H1 (cell line): ENCODE measurements around the gene PLLP. TPM values are rescaled to one million over a fixed set of nuclear protein-coding genes. Genes with fewer than 3 reads are reported as not detected.

Experiments used
- CTCF ChIA-PET: fragments of 300-600 bp; sonication (Branson Sonifier 250); formaldehyde crosslinking; loops from one replicate; lab custom pipeline; 2021; ENCODE audit not compliant: partially characterized antibody; lab: Charles Lee
- POLR2A ChIA-PET: fragments of 300-600 bp; sonication (Branson Sonifier 250); formaldehyde crosslinking; loops from one replicate; lab custom pipeline; 2021; ENCODE audit warnings: inconsistent platforms; ENCODE audit not compliant: partially characterized antibody; lab: Charles Lee
- DNase-seq, 2 experiments: peaks; one replicate each; pipeline versions ENCODE4 v3.0.0 to v3.0.0-alpha.2; 2010 to 2022; ENCODE audit warnings: low spot score in 2 of 2, low read depth in 1 of 2, mixed read lengths in 1 of 2
- FAIRE-seq: peaks from 2 replicates; lab custom pipeline; 2011; peaks lifted over from hg19 to GRCh38; lab: Jason Lieb, UNC
- H2AFZ ChIP-seq: 2 replicates; pipeline ENCODE4 v1.8.1; 2012; ENCODE audit warnings: low read length, inconsistent platforms
- H2AK5ac ChIP-seq: 2 replicates; pipeline ENCODE4 v1.6.1; 2013; ENCODE audit warnings: low read depth, low read length
- H2BK120ac ChIP-seq: replicated peaks from 2 replicates; pipeline ENCODE3; 2013; ENCODE audit warnings: low read depth, low read length, inconsistent platforms
- H2BK12ac ChIP-seq: 2 replicates; pipeline ENCODE4 v1.6.1; 2013; ENCODE audit warnings: low read depth, low read length
- H2BK15ac ChIP-seq: 2 replicates; pipeline ENCODE4 v1.6.1; 2013; ENCODE audit warnings: low read length
- H2BK20ac ChIP-seq: 2 replicates; pipeline ENCODE4 v1.6.1; 2013; ENCODE audit warnings: low read length
- H2BK5ac ChIP-seq: 2 replicates; pipeline ENCODE4 v1.6.1; 2013; ENCODE audit warnings: low read depth, low read length
- H3K14ac ChIP-seq: 2 replicates; pipeline ENCODE4 v1.6.1; 2013; ENCODE audit warnings: inconsistent platforms; ENCODE audit not compliant: insufficient read length
- H3K18ac ChIP-seq: 2 replicates; pipeline ENCODE4 v1.6.1; 2013; ENCODE audit warnings: low read length; ENCODE audit errors: extremely low read depth
- H3K23ac ChIP-seq: 2 replicates; pipeline ENCODE4 v1.6.1; 2013; ENCODE audit warnings: inconsistent platforms; ENCODE audit not compliant: insufficient read length
- H3K23me2 ChIP-seq: 2 replicates; pipeline ENCODE4 v1.6.1; 2013; ENCODE audit warnings: low read depth, low read length
- H3K27ac ChIP-seq: 2 replicates; pipeline ENCODE4 v1.6.1; 2011; ENCODE audit warnings: low read depth, low read length, inconsistent platforms
- H3K27me3 ChIP-seq, 4 experiments: replicated peaks in 1 of 4; 1 replicate in 1 of 4; 2 replicates in 3 of 4; pipeline versions ENCODE4 v1.6.1 to v1.8.1; 2011 to 2013; ENCODE audit warnings: low read length in 3 of 4, mild to moderate bottlenecking in 3 of 4, inconsistent platforms in 2 of 4, mixed read lengths in 2 of 4, moderate library complexity in 1 of 4; ENCODE audit not compliant: control insufficient read depth in 3 of 4, insufficient read depth in 3 of 4; ENCODE audit errors: extremely low read depth in 1 of 4
- H3K36me3 ChIP-seq, 4 experiments: 2 replicates each; pipeline versions ENCODE4 v1.6.1 to v1.8.1; 2011 to 2013; ENCODE audit warnings: mild to moderate bottlenecking in 4 of 4, low read length in 3 of 4, moderate library complexity in 2 of 4, control low read depth in 1 of 4, inconsistent platforms in 1 of 4; ENCODE audit not compliant: insufficient read depth in 4 of 4, control insufficient read depth in 2 of 4
- H3K4ac ChIP-seq: replicated peaks from 2 replicates; pipeline ENCODE3; 2013; ENCODE audit warnings: low read length, low read depth, mixed read lengths, inconsistent platforms; ENCODE audit not compliant: insufficient read length
- H3K4me1 ChIP-seq, 4 experiments: replicated peaks in 1 of 4; 1 replicate in 1 of 4; 2 replicates in 3 of 4; pipeline versions ENCODE4 v1.6.1 to v1.8.1; 2011 to 2013; ENCODE audit warnings: low read length in 3 of 4, inconsistent platforms in 2 of 4, mixed read lengths in 1 of 4; ENCODE audit not compliant: insufficient read depth in 4 of 4, control insufficient read depth in 3 of 4
- H3K4me2 ChIP-seq, 2 experiments: 2 replicates each; pipeline versions ENCODE4 v1.6.1 to v1.8.1; 2011 to 2013; ENCODE audit warnings: low read depth in 2 of 2, low read length in 2 of 2, control low read depth in 1 of 2, inconsistent platforms in 1 of 2, mild to moderate bottlenecking in 1 of 2; ENCODE audit not compliant: insufficient read depth in 1 of 2
- H3K4me3 ChIP-seq, 4 experiments: fragments of 200-600, 300-600 bp in 1 of 4; sonication (generic), shearing (Covaris generic), sonication (Bioruptor Twin) in 1 of 4; 2 replicates each; pipeline versions ENCODE4 v1.5.1 to v1.8.1; 2011 to 2016; ENCODE audit warnings: low read length in 4 of 4, low read depth in 3 of 4, control low read depth in 2 of 4, inconsistent platforms in 2 of 4, mild to moderate bottlenecking in 2 of 4, mixed read lengths in 1 of 4, moderate library complexity in 1 of 4; ENCODE audit not compliant: insufficient read depth in 2 of 4; ENCODE audit errors: extremely low read depth in 1 of 4
- H3K56ac ChIP-seq: replicated peaks from 2 replicates; pipeline ENCODE3; 2013; ENCODE audit warnings: low read depth, mild to moderate bottlenecking, mixed read lengths, low read length, inconsistent platforms; ENCODE audit not compliant: insufficient read length
- H3K79me1 ChIP-seq: 2 replicates; pipeline ENCODE4 v1.6.1; 2013; ENCODE audit warnings: low read depth, low read length, control low read depth
- H3K79me2 ChIP-seq, 2 experiments: 2 replicates each; pipeline versions ENCODE4 v1.6.1 to v1.8.1; 2012 to 2013; ENCODE audit warnings: low read length in 2 of 2, mild to moderate bottlenecking in 2 of 2, inconsistent platforms in 1 of 2; ENCODE audit not compliant: insufficient read depth in 2 of 2, control insufficient read depth in 1 of 2
- H3K9ac ChIP-seq, 4 experiments: replicated peaks in 1 of 4; 1 replicate in 1 of 4; 2 replicates in 3 of 4; pipeline versions ENCODE4 v1.6.1 to v1.8.1; 2011 to 2013; ENCODE audit warnings: low read depth in 3 of 4, low read length in 3 of 4, control low read depth in 2 of 4, mild to moderate bottlenecking in 2 of 4, moderate library complexity in 2 of 4, inconsistent platforms in 1 of 4; ENCODE audit errors: extremely low read depth in 1 of 4
- H3K9me3 ChIP-seq, 2 experiments: 2 replicates each; pipeline versions ENCODE4 v1.6.1 to v1.8.1; 2012 to 2013; ENCODE audit warnings: mild to moderate bottlenecking in 2 of 2, moderate library complexity in 2 of 2, control low read depth in 1 of 2, inconsistent platforms in 1 of 2, low read depth in 1 of 2, low read length in 1 of 2, mixed read lengths in 1 of 2; ENCODE audit not compliant: insufficient read depth in 2 of 2
- H4K20me1 ChIP-seq, 2 experiments: replicated peaks in 1 of 2; 2 replicates each; pipeline versions ENCODE3 to v1.8.1; 2011 to 2013; ENCODE audit warnings: inconsistent platforms in 2 of 2, low read length in 2 of 2, mild to moderate bottlenecking in 1 of 2; ENCODE audit not compliant: insufficient read depth in 2 of 2, control insufficient read depth in 1 of 2
- H4K5ac ChIP-seq: 2 replicates; pipeline ENCODE4 v1.6.1; 2013; ENCODE audit warnings: low read length, low read depth, mixed read lengths, inconsistent platforms; ENCODE audit not compliant: insufficient read length
- H4K8ac ChIP-seq: 2 replicates; pipeline ENCODE4 v1.8.0; 2013; ENCODE audit warnings: mild to moderate bottlenecking, moderate library complexity, low read length, inconsistent platforms; ENCODE audit not compliant: insufficient read depth; ENCODE audit errors: extremely low read depth
- H4K91ac ChIP-seq: replicated peaks from 2 replicates; pipeline ENCODE3; 2013; ENCODE audit warnings: low read length, mixed read lengths, inconsistent platforms; ENCODE audit not compliant: insufficient read length
- BACH1 ChIP-seq: IDR thresholded peaks from 2 replicates; pipeline ENCODE4 v1.6.1; 2012; ENCODE audit warnings: low read length, improper control_type of control experiment
- CHD2 ChIP-seq: IDR thresholded peaks from 2 replicates; pipeline ENCODE4 v1.6.1; 2012; ENCODE audit warnings: low read length, improper control_type of control experiment
- WGBS, 2 experiments: shearing (Covaris generic) in 1 of 2; methylation state at CpG; one replicate each; pipeline versions ENCODE4 v1.1.6 to v1.1.7; 2013 to 2015; ENCODE audit warnings: low lambda C conversion rate in 2 of 2, mixed read lengths in 2 of 2, inconsistent platforms in 1 of 2, low coverage in 1 of 2, missing lambda C conversion rate in 1 of 2; ENCODE audit not compliant: insufficient replicate concordance in 2 of 2, insufficient coverage in 1 of 2, insufficient read length in 1 of 2; ENCODE audit errors: extremely low coverage in 1 of 2, missing lambda C conversion rate in 1 of 2; 5-methylcytosine and 5-hydroxymethylcytosine counted together
- polyA plus RNA-seq, 7 experiments: library from polyadenylated mRNA; depleted of rRNA in 3 of 7; stranded (reverse) in 5 of 7; unstranded in 2 of 7; fragments of >200 nt in 5 of 7; fragments of 200-250 nt in 2 of 7; gene quantifications; 1 replicate in 5 of 7; 2 replicates in 1 of 7; 4 replicates in 1 of 7; pipeline versions ENCODE4 v1.2.1 to v1.2.3, GENCODE V29; 2011 to 2013; ENCODE audit warnings: missing spikeins in 2 of 7, mixed read lengths in 2 of 7
- total RNA-seq: library from RNA; stranded (reverse); fragmentation: NEBNext Ultra II Directional; extraction: Animal tissue kit (Norgen Biotek cat#: 25700); gene quantifications from 2 replicates; pipeline ENCODE4 v1.2.1, GENCODE V29; 2021

PLLP gene
- total and polyA plus RNA-seq, 2 of the 8 experiments (the other 6 are each of a cell fraction or from before 2014, with no cell fraction given): 2.9 to 10.6 TPM

- Histone ChIP-seq H3K18ac (no peak overlapping the region), H3K9me3 (no peaks in the 10 kb centered on the region), H4K5ac (peak overlapping the region; percentile 73), H3K4me1 (no peaks in the 10 kb centered on the region; a peak in 1 of 7 replicates), H3K4me3 (peak overlapping the region; percentile 46 to 78 (median 63)), H3K79me1 (no peaks in the 10 kb centered on the region; the same call in 1 of the 2 replicates), H3K23ac (no peak overlapping the region), H2BK15ac (no peak overlapping the region), H2BK12ac (no peak overlapping the region), H3K56ac (peak overlapping the region; percentile 9), H2BK20ac (no peak overlapping the region), H2BK5ac (no peak overlapping the region), H2BK120ac (no peak overlapping the region), H3K79me2 (no peaks in the 10 kb centered on the region), H4K91ac (no peak overlapping the region), H3K23me2 (peaks cover 3% of the 10 kb centered on the region), H3K36me3 (no peaks in the 10 kb centered on the region), H3K4ac (no peak overlapping the region), H3K27ac (no peak overlapping the region), H4K8ac (no peak overlapping the region; the same call in 1 of the 2 replicates), H3K27me3 (no peaks in the 10 kb centered on the region), H2AK5ac (no peak overlapping the region), H3K9ac (peak overlapping the region in 3 of 4 experiments; percentile 36 to 54 (median 39); a peak in 2 of 7 replicates), H3K4me2 (peak overlapping the region; percentile 55 to 66), H4K20me1 (peaks cover 0 to 2% of the 10 kb centered on the region in 2 experiments), H3K14ac (no peak overlapping the region), H2AFZ (peak overlapping the region; percentile 99)
- WGBS, 2 experiments: 15% methylated on average over 9 of the region's 9 CpGs; no CpG with 5 or more reads in 1 of the 2 experiments
- DNase-seq (no peak), FAIRE-seq (peak; percentile 86)
- CTCF ChIA-PET: interaction anchor here (1.0 to 2.5 kb wide), 6 partner anchors 15 to 174 kb away, joined by 3 to 7 read pairs (median 4); partner anchors contain the start of gene CPNE2
- POLR2A ChIA-PET: interaction anchor here (1.0 to 1.8 kb wide), 3 partner anchors 12 to 59 kb away, joined by 3 to 6 read pairs (median 5); partner anchors contain the start of gene PSME3IP1
- 0 out of 2 replicates have a peak, but pooled peaks have one; percentile 10 for TF ChIP-seq BACH1
- TF ChIP-seq CHD2: no peak
These were observed 40.1 kb downstream of the PLLP start for GRCh38 chr16:57244463-57244766.
